Ascending aorta (tissue), 2 donors: ENCODE data around the gene HSF2. TPM values are rescaled to one million over a fixed set of nuclear protein-coding genes. Genes with fewer than 3 reads are reported as not detected.

Experiments used
- DNase-seq, 2 donors: peaks; one replicate each; pipeline ENCODE4 v3.0.0-alpha.2; 2019; ENCODE audit warnings: low spot score in 2 of 2
- H3K27ac ChIP-seq, 2 donors: fragments of 200-600 bp; sonication (generic); one replicate each; pipeline ENCODE4 v1.5.1; 2016 to 2017; ENCODE audit warnings: mild to moderate bottlenecking in 1 of 2
- H3K27me3 ChIP-seq: fragments of 200-600 bp; sonication (generic); one replicate; pipeline ENCODE4 v1.5.1; 2017
- H3K36me3 ChIP-seq, 2 donors: fragments of 200-600 bp; sonication (generic); one replicate each; pipeline ENCODE4 v1.5.1; 2016
- H3K4me1 ChIP-seq, 2 donors: fragments of 200-600 bp; sonication (generic); one replicate each; pipeline ENCODE4 v1.5.1; 2016 to 2017; ENCODE audit warnings: mild to moderate bottlenecking in 1 of 2
- H3K4me3 ChIP-seq, 2 donors: fragments of 200-600 bp; sonication (generic); one replicate each; pipeline ENCODE4 v1.5.1; 2016 to 2017; ENCODE audit warnings: mild to moderate bottlenecking in 1 of 2
- H3K9me3 ChIP-seq, 2 donors: fragments of 200-600 bp; sonication (generic); one replicate each; pipeline ENCODE4 v1.5.1; 2016
- CTCF ChIP-seq, 3 experiments: fragments of 200-600 bp in 2 of 3; fragments of 450-650 bp in 1 of 3; sonication (generic) in 2 of 3; IDR thresholded peaks; one replicate each; pipeline ENCODE4 v1.5.1; 2016 to 2019; ENCODE audit warnings: antibody characterized with exemption in 3 of 3, mild to moderate bottlenecking in 1 of 3, moderate library complexity in 1 of 3
- intact Hi-C: fragments of 100-400 bp; cut with DNase I; formaldehyde crosslinking; loops from one replicate; pipeline ENCODE4 v1.15.1; 2023
- total RNA-seq: library from RNA; depleted of rRNA; stranded (reverse); fragments of >200 nt; gene quantifications from one replicate; pipeline ENCODE4 v1.1.0, GENCODE V29; 2016

Gene HSF2
- total RNA-seq, 1 donor from 2014 or later = 26.1 TPM

GRCh38 chr6:122422614-122423267 is 23.3 kb downstream of the HSF2 start:
- Histone ChIP-seq H3K4me1 (no peaks in the 10 kb centered on the region), H3K9me3 (no peaks in the 10 kb centered on the region), H3K36me3 (peaks cover 32 to 41% of the 10 kb centered on the region in 2 donors), H3K27ac (no peak overlapping the region), H3K4me3 (no peak overlapping the region), H3K27me3 (no peaks in the 10 kb centered on the region)
- TF ChIP-seq CTCF (IDR thresholded peaks at IDR 0.05) = no peak
- DNase-seq = no peak
- intact Hi-C loops = no loop called here

DNA sequence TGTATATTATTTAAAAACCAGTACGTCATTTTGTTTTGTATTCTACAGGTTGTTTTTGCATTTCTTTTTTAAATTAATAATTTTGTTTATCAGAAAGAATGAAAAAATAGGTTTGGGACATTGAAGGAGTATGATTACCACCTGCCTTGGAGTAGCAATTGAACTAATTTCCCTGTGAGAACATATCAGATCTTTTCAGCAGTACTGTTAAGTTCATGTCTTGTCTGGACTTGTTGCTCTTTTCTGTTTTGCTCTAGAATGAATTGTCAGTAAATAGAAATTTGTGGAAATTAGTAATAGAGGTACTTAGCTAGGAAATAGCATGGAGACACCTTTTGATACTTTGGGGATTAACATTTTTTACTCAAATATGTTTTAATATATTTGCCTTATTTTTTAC is 24.3 kb downstream of the HSF2 start:
- Histone ChIP-seq H3K9me3 (no peaks in the 10 kb centered on the region), H3K4me3 (no peak overlapping the region), H3K36me3 (peaks cover 31 to 41% of the 10 kb centered on the region in 2 donors), H3K27me3 (no peaks in the 10 kb centered on the region), H3K27ac (no peak overlapping the region), H3K4me1 (no peaks in the 10 kb centered on the region)
- TF ChIP-seq CTCF (IDR thresholded peaks at IDR 0.05) = no peak
- no peak for DNase-seq
- intact Hi-C loops = no loop called here

DNA sequence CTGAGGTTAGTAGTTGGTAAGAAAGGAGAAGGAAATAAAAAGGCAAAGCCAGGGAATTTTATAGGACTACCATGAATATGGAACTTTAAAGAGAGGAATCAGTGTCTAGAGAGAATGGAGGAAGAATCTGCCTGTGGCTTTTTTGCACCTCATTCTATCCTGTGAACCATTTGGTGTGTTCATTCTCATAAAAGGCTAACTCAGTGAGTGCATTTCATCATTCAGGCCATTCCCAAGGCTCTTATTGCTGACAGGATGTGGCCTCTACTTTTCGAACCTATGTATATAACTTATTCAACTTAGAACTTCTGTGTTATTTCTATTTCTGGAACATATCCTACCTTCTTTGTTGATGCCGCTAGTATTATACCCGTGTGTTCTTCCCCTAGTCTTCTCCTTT is 27.1 kb downstream of the HSF2 start:
- Histone ChIP-seq H3K27me3 (no peaks in the 10 kb centered on the region), H3K36me3 (peaks cover 27 to 39% of the 10 kb centered on the region in 2 donors), H3K9me3 (no peaks in the 10 kb centered on the region), H3K4me1 (no peaks in the 10 kb centered on the region), H3K4me3 (no peak overlapping the region), H3K27ac (no peak overlapping the region)
- no peak for DNase-seq
- intact Hi-C loops = no loop called here
- TF ChIP-seq CTCF (IDR thresholded peaks at IDR 0.05) = no peak

- intact Hi-C loops = no loop called here
- TF ChIP-seq CTCF (IDR thresholded peaks at IDR 0.05) = no peak
- H3K36me3 ChIP-seq = peaks cover 17 to 49% of the 10 kb centered on the region in 2 donors
These were observed 29.3 kb downstream of the HSF2 start for GRCh38 chr6:122428781-122429180.

GRCh38 chr6:122429323-122429722 is 29.9 kb downstream of the HSF2 start:
- no peak overlapping the region for H3K27ac ChIP-seq
- H3K36me3 ChIP-seq = peaks cover 11 to 45% of the 10 kb centered on the region in 2 donors
- no peaks in the 10 kb centered on the region for H3K9me3 ChIP-seq
- no peaks in the 10 kb centered on the region for H3K27me3 ChIP-seq
- no peak for DNase-seq
- H3K4me3 ChIP-seq = no peak overlapping the region
- TF ChIP-seq CTCF (IDR thresholded peaks at IDR 0.05) = no peak
- no peaks in the 10 kb centered on the region for H3K4me1 ChIP-seq
- intact Hi-C loops = no loop called here

More at GRCh38 chr6:122428781-122429180, 29.3 kb downstream of the HSF2 start:
- Histone ChIP-seq H3K4me1 (no peaks in the 10 kb centered on the region), H3K9me3 (no peaks in the 10 kb centered on the region), H3K4me3 (no peak overlapping the region), H3K27me3 (no peaks in the 10 kb centered on the region), H3K27ac (no peak overlapping the region)
- no peak for DNase-seq

DNA sequence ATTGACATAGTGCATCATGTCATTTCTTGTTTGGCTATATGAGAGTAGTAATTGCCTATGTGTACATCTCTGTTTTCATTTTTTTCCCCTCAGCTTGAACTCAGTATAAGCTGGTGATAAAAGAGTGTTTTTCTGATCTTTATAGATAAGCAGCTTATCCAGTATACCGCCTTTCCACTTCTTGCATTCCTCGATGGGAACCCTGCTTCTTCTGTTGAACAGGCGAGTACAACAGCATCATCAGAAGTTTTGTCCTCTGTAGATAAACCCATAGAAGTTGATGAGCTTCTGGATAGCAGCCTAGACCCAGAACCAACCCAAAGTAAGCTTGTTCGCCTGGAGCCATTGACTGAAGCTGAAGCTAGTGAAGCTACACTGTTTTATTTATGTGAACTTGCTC is 32.3 kb downstream of the HSF2 start:
- intact Hi-C loops = no loop called here
- no peak for TF ChIP-seq CTCF (IDR thresholded peaks at IDR 0.05)
- Histone ChIP-seq H3K4me3 (no peak overlapping the region), H3K27ac (no peak overlapping the region), H3K36me3 (peaks cover 12 to 26% of the 10 kb centered on the region in 2 donors), H3K27me3 (no peaks in the 10 kb centered on the region), H3K9me3 (no peaks in the 10 kb centered on the region), H3K4me1 (no peaks in the 10 kb centered on the region)
- DNase-seq = no peak
